ENCODE measurements around the gene TBC1D21.

GRCh38 chr15:73866481-73866880, 6.9 kb upstream of the TBC1D21 start:
- TF ChIP-seq CTCF (conservative IDR thresholded peaks at IDR 0.05) (no peak), EZH2 (IDR thresholded peaks at IDR 0.05; ENCODE audit: low read depth) (no peak)

All from PC-9 (cell line).